Transverse colon (tissue), 4 donors: ENCODE data around the gene WDR41.

ENCODE experiments used
- POLR2AphosphoS5 ChIP-seq, 3 donors: sonication (generic); formaldehyde crosslinking; IDR thresholded peaks; one replicate each; pipeline ENCODE4 v1.6.1; 2016; ENCODE audit warnings: antibody characterized with exemption in 3 of 3
- TF ChIP-seq, protein P1 (sequence below), 5 experiments: fragments of 200-600 bp in 3 of 5; fragments of 450-650 bp in 2 of 5; sonication (generic) in 3 of 5; IDR thresholded peaks; 1 replicate in 2 of 5; 2 replicates in 3 of 5; pipeline ENCODE4 v1.5.1; 2016 to 2017; ENCODE audit warnings: antibody characterized with exemption in 5 of 5, inconsistent platforms in 3 of 5, mild to moderate bottlenecking in 2 of 5, moderate library complexity in 1 of 5

DNA sequence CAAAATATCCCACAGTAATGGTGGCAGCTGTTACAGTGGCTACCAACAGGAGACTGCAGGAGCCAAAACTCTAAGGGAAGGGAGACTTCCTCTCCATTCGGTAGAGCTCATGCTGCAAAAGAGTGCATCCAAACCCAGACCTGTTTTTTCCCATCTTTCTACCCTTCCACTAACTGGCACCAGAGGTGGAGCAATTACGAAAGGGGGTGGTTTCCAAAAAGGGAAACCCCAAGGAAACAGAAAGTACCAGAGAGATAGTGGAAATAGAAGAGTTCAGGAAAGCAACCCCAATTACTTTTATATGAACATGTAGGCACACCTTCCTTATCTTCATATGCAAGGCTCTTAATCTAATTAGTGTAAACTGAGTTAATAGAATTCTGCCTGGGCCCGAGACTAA, 7.3 kb upstream of the WDR41 start:
- TF ChIP-seq, protein P1, sequence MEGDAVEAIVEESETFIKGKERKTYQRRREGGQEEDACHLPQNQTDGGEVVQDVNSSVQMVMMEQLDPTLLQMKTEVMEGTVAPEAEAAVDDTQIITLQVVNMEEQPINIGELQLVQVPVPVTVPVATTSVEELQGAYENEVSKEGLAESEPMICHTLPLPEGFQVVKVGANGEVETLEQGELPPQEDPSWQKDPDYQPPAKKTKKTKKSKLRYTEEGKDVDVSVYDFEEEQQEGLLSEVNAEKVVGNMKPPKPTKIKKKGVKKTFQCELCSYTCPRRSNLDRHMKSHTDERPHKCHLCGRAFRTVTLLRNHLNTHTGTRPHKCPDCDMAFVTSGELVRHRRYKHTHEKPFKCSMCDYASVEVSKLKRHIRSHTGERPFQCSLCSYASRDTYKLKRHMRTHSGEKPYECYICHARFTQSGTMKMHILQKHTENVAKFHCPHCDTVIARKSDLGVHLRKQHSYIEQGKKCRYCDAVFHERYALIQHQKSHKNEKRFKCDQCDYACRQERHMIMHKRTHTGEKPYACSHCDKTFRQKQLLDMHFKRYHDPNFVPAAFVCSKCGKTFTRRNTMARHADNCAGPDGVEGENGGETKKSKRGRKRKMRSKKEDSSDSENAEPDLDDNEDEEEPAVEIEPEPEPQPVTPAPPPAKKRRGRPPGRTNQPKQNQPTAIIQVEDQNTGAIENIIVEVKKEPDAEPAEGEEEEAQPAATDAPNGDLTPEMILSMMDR (IDR thresholded peaks at IDR 0.05): no peak
- TF ChIP-seq POLR2AphosphoS5 (IDR thresholded peaks at IDR 0.05): no peak
